Measurements from ENCODE around the gene TNFAIP1.

- no peak for TF ChIP-seq CTCF (IDR thresholded peaks at IDR 0.05)
- TF ChIP-seq POLR2A (IDR thresholded peaks at IDR 0.05), result no peak
- no peak for TF ChIP-seq EP300 (IDR thresholded peaks at IDR 0.05)
Observed at GRCh38 chr17:28372203-28372944, 36.8 kb downstream of the TNFAIP1 start.
